PC-3 (cell line): ENCODE measurements around the gene JPH3. TPM values are rescaled to one million over a fixed set of nuclear protein-coding genes. Genes with fewer than 3 reads are reported as not detected.

Source experiments
- ATAC-seq: fragments of 200-7000 bp; cut with Tn5 transposase; 2 replicates; pipeline ENCODE4 v1.9.1; 2020; ENCODE audit warnings: mild to moderate bottlenecking, moderate library complexity
- BruUV-seq: library from RNA; stranded (reverse); fragments of 400-500 nt; replicated peaks from 2 replicates; lab custom pipeline; 2021; lab: Mats Ljungman, UMichigan
- CTCF ChIA-PET: fragments of 300-600 bp; sonication (Branson Sonifier 250); formaldehyde crosslinking; loops from one replicate; lab custom pipeline; 2022; ENCODE audit warnings: antibody characterized with exemption; lab: Charles Lee
- POLR2A ChIA-PET: fragments of 300-600 bp; sonication (Branson Sonifier 250); formaldehyde crosslinking; loops from one replicate; lab custom pipeline; 2022; ENCODE audit warnings: antibody characterized with exemption; ENCODE audit not compliant: unreplicated experiment; lab: Charles Lee
- DNase-seq: peaks from one replicate; pipeline ENCODE4 v3.0.0-alpha.2; 2015
- H2AFZ ChIP-seq: fragments of 300-600 bp; sonication (generic); 2 replicates; pipeline ENCODE4 v1.6.0; 2016; ENCODE audit warnings: antibody characterized with exemption, low read length
- H3F3A ChIP-seq: fragments of 300-600 bp; sonication (generic); one replicate; pipeline ENCODE4 v1.6.0; 2017; ENCODE audit warnings: antibody characterized with exemption, low read length, control low read depth, mild to moderate bottlenecking; ENCODE audit not compliant: unreplicated experiment
- H3K27ac ChIP-seq: fragments of 300-600 bp; sonication (generic); 2 replicates; pipeline ENCODE4 v1.5.1; 2016; ENCODE audit warnings: mild to moderate bottlenecking, low read length
- H3K27me3 ChIP-seq: fragments of 300-600 bp; sonication (generic); 2 replicates; pipeline ENCODE4 v1.6.1; 2016; ENCODE audit warnings: low read length, mixed read lengths
- H3K36me3 ChIP-seq: fragments of 300-600 bp; sonication (generic); 2 replicates; pipeline ENCODE4 v1.6.1; 2016; ENCODE audit warnings: low read depth, mixed run types, low read length, mixed read lengths
- H3K4me1 ChIP-seq: fragments of 300-600 bp; sonication (generic); 2 replicates; pipeline ENCODE4 v1.5.1; 2016; ENCODE audit warnings: low read length; ENCODE audit not compliant: insufficient read depth
- H3K4me2 ChIP-seq: fragments of 300-600 bp; sonication (generic); 2 replicates; pipeline ENCODE4 v1.6.0; 2016; ENCODE audit warnings: low read length
- H3K4me3 ChIP-seq: fragments of 300-600 bp; sonication (generic); 2 replicates; pipeline ENCODE4 v1.5.1; 2016; ENCODE audit warnings: mild to moderate bottlenecking, low read length, mixed read lengths
- H3K79me2 ChIP-seq: fragments of 300-600 bp; sonication (generic); 2 replicates; pipeline ENCODE4 v1.6.1; 2017; ENCODE audit warnings: low read length, mixed read lengths
- H3K9ac ChIP-seq: fragments of 300-600 bp; sonication (generic); 2 replicates; pipeline ENCODE4 v1.6.0; 2016; ENCODE audit warnings: mild to moderate bottlenecking, low read length
- H3K9me2 ChIP-seq: fragments of 300-600 bp; sonication (generic); replicated peaks from 2 replicates; pipeline ENCODE4 v1.6.1; 2016; ENCODE audit warnings: mixed run types, low read length, mixed read lengths
- H3K9me3 ChIP-seq: fragments of 300-600 bp; sonication (generic); 2 replicates; pipeline ENCODE4 v1.6.1; 2016; ENCODE audit warnings: low read length, mixed read lengths
- H4K20me1 ChIP-seq: fragments of 300-600 bp; sonication (generic); 2 replicates; pipeline ENCODE4 v1.6.1; 2016; ENCODE audit warnings: low read length, mixed read lengths
- CTCF ChIP-seq: fragments of 300-600 bp; sonication (generic); conservative IDR thresholded peaks from 2 replicates; pipeline ENCODE4 v1.5.1; 2017; ENCODE audit warnings: antibody characterized with exemption, low read depth, mild to moderate bottlenecking, low read length
- EZH2 ChIP-seq: fragments of 300-600 bp; sonication (generic); IDR thresholded peaks from one replicate; pipeline ENCODE4 v1.6.1; 2017; ENCODE audit warnings: antibody characterized with exemption, mild to moderate bottlenecking, low read length; ENCODE audit not compliant: unreplicated experiment
- EZH2phosphoT487 ChIP-seq: fragments of 300-600 bp; sonication (generic); IDR thresholded peaks from 2 replicates; pipeline ENCODE4 v1.6.1; 2018; ENCODE audit warnings: mild to moderate bottlenecking, antibody characterized with exemption, low read length, borderline replicate concordance
- intact Hi-C: fragments of 100-400 bp; cut with micrococcal nuclease; formaldehyde crosslinking; loops from 2 replicates; pipeline ENCODE4 v1.9.0; 2023
- total RNA-seq: library from RNA; depleted of rRNA; stranded (reverse); fragments of >200 nt; gene quantifications from 2 replicates; pipeline ENCODE4 v1.2.3, GENCODE V29; 2014; rRNA removed

The JPH3 gene
- total RNA-seq, 1 experiment from 2014 or later, result not detected

GRCh38 chr16:87744750-87745514, 142.6 kb downstream of the JPH3 start:
- Histone ChIP-seq H3K4me3 (no peak overlapping the region), H4K20me1 (no peaks in the 10 kb centered on the region), H3K9me2 (no peaks in the 10 kb centered on the region), H3F3A (no peaks in the 10 kb centered on the region), H3K79me2 (0 out of 2 replicates have a peak, but pooled peaks cover 9% of the 10 kb centered on the region), H3K27ac (no peak overlapping the region), H3K4me1 (no peaks in the 10 kb centered on the region), H3K4me2 (no peak overlapping the region), H3K9ac (no peak overlapping the region), H3K9me3 (no peaks in the 10 kb centered on the region), H2AFZ (no peak overlapping the region), H3K36me3 (peaks cover 5% of the 10 kb centered on the region; the same call in 1 of the 2 replicates), H3K27me3 (no peaks in the 10 kb centered on the region)
- no TSS peak for BruUV-seq
- DNase-seq (no peak), ATAC-seq (no peak)
- ChIA-PET CTCF (no interaction called here), POLR2A (no interaction called here)
- TF ChIP-seq EZH2, result no peak
- TF ChIP-seq CTCF, result no peak
- no peak for TF ChIP-seq EZH2phosphoT487
- intact Hi-C loops, result no loop called here

- H3K9me2 ChIP-seq, result no peaks in the 10 kb centered on the region
- H3K9ac ChIP-seq, result no peak overlapping the region
- H3K79me2 ChIP-seq, result 0 out of 2 replicates have a peak, but pooled peaks cover 5% of the 10 kb centered on the region
- no peaks in the 10 kb centered on the region for H3K9me3 ChIP-seq
- no peak for TF ChIP-seq EZH2phosphoT487
- TF ChIP-seq EZH2, result no peak
- no peak for TF ChIP-seq CTCF
- intact Hi-C loops, result no loop called here
- H3K4me1 ChIP-seq, result no peaks in the 10 kb centered on the region
- H4K20me1 ChIP-seq, result no peaks in the 10 kb centered on the region
- no peak overlapping the region for H2AFZ ChIP-seq
- POLR2A ChIA-PET, result no interaction called here
- H3K27ac ChIP-seq, result no peak overlapping the region
- H3K4me3 ChIP-seq, result no peak overlapping the region
- BruUV-seq, result no TSS peak
- H3K27me3 ChIP-seq, result no peaks in the 10 kb centered on the region
- DNase-seq (no peak), ATAC-seq (no peak)
- H3F3A ChIP-seq, result no peaks in the 10 kb centered on the region
- peaks cover 5% of the 10 kb centered on the region; the same call in 1 of the 2 replicates for H3K36me3 ChIP-seq
- CTCF ChIA-PET, result no interaction called here
- H3K4me2 ChIP-seq, result no peak overlapping the region
Observed at GRCh38 chr16:87746178-87746577, 143.9 kb downstream of the JPH3 start.

Other genes with a start within 250 kb of the JPH3 start
- 14.8 and 17.7 TPM in 2 replicates for gene FBXO31, start 218.7 kb upstream of the JPH3 start, total RNA-seq
- 11.0 and 11.9 TPM in 2 replicates for gene MAP1LC3B, start 210.2 kb upstream of the JPH3 start, total RNA-seq
- gene ZCCHC14, start 109.5 kb upstream of the JPH3 start, total RNA-seq, result 5.3 and 11.5 TPM in 2 replicates
- gene KLHDC4, start 163.5 kb downstream of the JPH3 start, total RNA-seq, result 36.3 and 68.2 TPM in 2 replicates